Measurements from ENCODE around the gene CSRP2.

GRCh38 chr12:76863005-76863670 is 15.7 kb downstream of the CSRP2 start:
- TF ChIP-seq CTCF (conservative IDR thresholded peaks at IDR 0.05 in 1 of 2, IDR thresholded peaks at IDR 0.05 in 1 of 2; ENCODE audit: extremely low read depth in 1 of 2, insufficient read depth in 1 of 2, low read depth in 1 of 2, low read length in 2 of 2) (no peak), EZH2 (IDR thresholded peaks at IDR 0.05; ENCODE audit: borderline replicate concordance, low read length) (no peak)

Measured in mammary epithelial cell (primary cell).